ENCODE results near the gene SLC6A1. TPM values are rescaled to one million over a fixed set of nuclear protein-coding genes. Genes with fewer than 3 reads are reported as not detected.

The SLC6A1 gene
- total and polyA plus RNA-seq, 2 of the 8 experiments (the other 6 are each of a cell fraction or from before 2014, with no cell fraction given), result 0.30 to 0.63 TPM

- no peak for FAIRE-seq
- H3K56ac ChIP-seq (replicated peaks; ENCODE audit: insufficient read length, low read depth, low read length), result no peak overlapping the region
- H3K18ac ChIP-seq (ENCODE audit: extremely low read depth, low read length), result no peak overlapping the region
- H3K79me2 ChIP-seq (ENCODE audit: control insufficient read depth in 1 of 2, insufficient read depth in 2 of 2, low read length in 2 of 2), result no peaks in the 10 kb centered on the region
- H3K23ac ChIP-seq (ENCODE audit: insufficient read length), result no peak overlapping the region
- no peak for DNase-seq (ENCODE audit: low read depth in 1 of 2, low spot score in 2 of 2)
- no peaks in the 10 kb centered on the region for H3K36me3 ChIP-seq (ENCODE audit: control insufficient read depth in 2 of 4, insufficient read depth in 4 of 4, low read length in 3 of 4)
- no peak overlapping the region for H2BK5ac ChIP-seq (ENCODE audit: low read depth, low read length)
- H3K4me1 ChIP-seq (replicated peaks in 1 of 4; ENCODE audit: control insufficient read depth in 3 of 4, insufficient read depth in 4 of 4, low read length in 3 of 4), result peaks cover 0 to 6% (median 0%) of the 10 kb centered on the region in 4 experiments; a peak in 2 of 7 replicates
- H3K27me3 ChIP-seq (replicated peaks in 1 of 4; ENCODE audit: control insufficient read depth in 3 of 4, extremely low read depth in 1 of 4, insufficient read depth in 3 of 4, low read length in 3 of 4), result no peaks in the 10 kb centered on the region
- WGBS, 2 experiments (ENCODE audit: extremely low coverage in 1 of 2, insufficient coverage in 1 of 2, insufficient read length in 1 of 2, insufficient replicate concordance in 2 of 2, low coverage in 1 of 2, low lambda C conversion rate in 2 of 2, missing lambda C conversion rate in 1 of 2), result 72% methylated on average over 5 of the region's 5 CpGs; no CpG with 5 or more reads in 1 of the 2 experiments
- no peak overlapping the region for H3K4ac ChIP-seq (replicated peaks; ENCODE audit: insufficient read length, low read depth, low read length)
- H3K14ac ChIP-seq (ENCODE audit: insufficient read length), result no peak overlapping the region
- no peak overlapping the region for H4K5ac ChIP-seq (ENCODE audit: insufficient read length, low read depth, low read length)
- no peak overlapping the region for H2BK120ac ChIP-seq (replicated peaks; ENCODE audit: low read depth, low read length)
- H3K23me2 ChIP-seq (ENCODE audit: low read depth, low read length), result no peaks in the 10 kb centered on the region
- no peak overlapping the region for H3K4me2 ChIP-seq (ENCODE audit: insufficient read depth in 1 of 2, low read depth in 2 of 2, low read length in 2 of 2)
- H2AFZ ChIP-seq (ENCODE audit: low read length), result 0 out of 2 replicates have a peak overlapping the region, but pooled peaks have one; percentile 57
- H4K20me1 ChIP-seq (replicated peaks in 1 of 2; ENCODE audit: control insufficient read depth in 1 of 2, insufficient read depth in 2 of 2, low read length in 2 of 2), result no peaks in the 10 kb centered on the region
- no peak overlapping the region for H2BK12ac ChIP-seq (ENCODE audit: low read depth, low read length)
- POLR2A ChIA-PET (ENCODE audit: partially characterized antibody), result no interaction called here
- no peak overlapping the region for H4K91ac ChIP-seq (replicated peaks; ENCODE audit: insufficient read length, low read length)
- CTCF ChIA-PET (ENCODE audit: partially characterized antibody), result interaction anchor here (1.0 to 10.8 kb wide), 8 partner anchors 10 to 264 kb away, joined by 3 to 60 read pairs (median 4); partner anchors contain the start of gene SLC6A1
- no peaks in the 10 kb centered on the region for H3K9me3 ChIP-seq (ENCODE audit: insufficient read depth in 2 of 2, low read depth in 1 of 2, low read length in 1 of 2)
- H3K27ac ChIP-seq (ENCODE audit: low read depth, low read length), result no peak overlapping the region
- no peak overlapping the region for H3K4me3 ChIP-seq (ENCODE audit: extremely low read depth in 1 of 4, insufficient read depth in 2 of 4, low read depth in 3 of 4, low read length in 4 of 4)
- H2BK20ac ChIP-seq (ENCODE audit: low read length), result no peak overlapping the region
- no peak overlapping the region for H2BK15ac ChIP-seq (ENCODE audit: low read length)
- H2AK5ac ChIP-seq (ENCODE audit: low read depth, low read length), result no peak overlapping the region
- no peak overlapping the region for H4K8ac ChIP-seq (ENCODE audit: extremely low read depth, insufficient read depth, low read length)
- H3K79me1 ChIP-seq (ENCODE audit: low read depth, low read length), result no peaks in the 10 kb centered on the region
- no peak overlapping the region for H3K9ac ChIP-seq (replicated peaks in 1 of 4; ENCODE audit: extremely low read depth in 1 of 4, low read depth in 3 of 4, low read length in 3 of 4)
- no peak for TF ChIP-seq SIN3A (conservative IDR thresholded peaks at IDR 0.05 in 1 of 2, IDR thresholded peaks at IDR 0.05 in 1 of 2; ENCODE audit: low read depth in 1 of 2, low read length in 2 of 2)
- TF ChIP-seq ASH2L (IDR thresholded peaks at IDR 0.05; ENCODE audit: low read length), result no peak
- TF ChIP-seq HDAC2 (IDR thresholded peaks at IDR 0.05; ENCODE audit: borderline replicate concordance in 1 of 2, low read depth in 2 of 2, low read length in 2 of 2), result no peak
- TF ChIP-seq BCL11A (IDR thresholded peaks at IDR 0.05; ENCODE audit: low read depth in 2 of 2, low read length in 2 of 2), result no peak
- no peak for TF ChIP-seq MAFK (IDR thresholded peaks at IDR 0.05; ENCODE audit: low read depth, low read length)
- TF ChIP-seq POLR2A (IDR thresholded peaks at IDR 0.05; ENCODE audit: control extremely low read depth in 1 of 2, low read depth in 2 of 2, low read length in 2 of 2), result no peak
- no peak for TF ChIP-seq SP1 (IDR thresholded peaks at IDR 0.05; ENCODE audit: low read depth, low read length)
- TF ChIP-seq SIRT6 (IDR thresholded peaks at IDR 0.05; ENCODE audit: low read length), result no peak
- no peak for TF ChIP-seq RFX5 (IDR thresholded peaks at IDR 0.05; ENCODE audit: borderline replicate concordance, low read depth, low read length)
- TF ChIP-seq ATF2 (IDR thresholded peaks at IDR 0.05; ENCODE audit: low read length), result no peak
- no peak for TF ChIP-seq RAD21 (IDR thresholded peaks at IDR 0.05 in 1 of 2, conservative IDR thresholded peaks at IDR 0.05 in 1 of 2; ENCODE audit: low read depth in 2 of 2, low read length in 2 of 2)
- no peak for TF ChIP-seq FOSL1 (IDR thresholded peaks at IDR 0.05; ENCODE audit: insufficient read depth, low read depth, low read length)
These were observed 9.8 kb downstream of the SLC6A1 start for GRCh38 chr3:11002371-11002807.

Data from H1 (cell line).